NCI-H1105 (cell line): Measurements from ENCODE around the gene MEIOB.
A peak's percentile ranks its signal among the peaks of the same experiment; 100 is the strongest.

ENCODE experiments used
- DNase-seq: peaks from one replicate; lab custom pipeline; 2025; lab: John Stamatoyannopoulos, UW

Gene MEIOB

GRCh38 chr16:1831186-1832075 is 40.5 kb downstream of the MEIOB start:
- no peak for DNase-seq

GRCh38 chr16:1830213-1830612 is 41.8 kb downstream of the MEIOB start:
- DNase-seq: no peak

GRCh38 chr16:1828645-1829410 is 43.1 kb downstream of the MEIOB start:
- no peak for DNase-seq

- DNase-seq: peak; percentile 58
Observed at GRCh38 chr16:1826691-1827573, 45.0 kb downstream of the MEIOB start, which contains the start of the genes FAHD1 and HAGH. FAHD1 (plus strand) TSS chr16:1827206; CDS start chr16:1827239, 33 bp downstream. HAGH (minus strand) TSS chr16:1826825; CDS start chr16:1826787, 38 bp downstream.

- DNase-seq: peak; percentile 6
Observed at GRCh38 chr16:1825864-1826690, 45.9 kb downstream of the MEIOB start.

GRCh38 chr16:1825381-1825863 is 46.5 kb downstream of the MEIOB start:
- no peak for DNase-seq

GRCh38 chr16:1823821-1824220 is 48.1 kb downstream of the MEIOB start:
- no peak for DNase-seq

- DNase-seq: no peak
Observed at GRCh38 chr16:1822801-1823200, 49.2 kb downstream of the MEIOB start.

- no peak for DNase-seq
Observed at GRCh38 chr16:1821861-1822611, 49.9 kb downstream of the MEIOB start.

GRCh38 chr16:1820946-1821290 is 51.0 kb downstream of the MEIOB start:
- no peak for DNase-seq

GRCh38 chr16:1820096-1820945 is 51.6 kb downstream of the MEIOB start:
- no peak for DNase-seq

- no peak for DNase-seq
Observed at GRCh38 chr16:1819611-1820010, 52.4 kb downstream of the MEIOB start.

GRCh38 chr16:1818873-1819525 is 53.0 kb downstream of the MEIOB start:
- no peak for DNase-seq

- DNase-seq: no peak
Observed at GRCh38 chr16:1818204-1818872, 53.6 kb downstream of the MEIOB start.

GRCh38 chr16:1817716-1818115 is 54.2 kb downstream of the MEIOB start:
- no peak for DNase-seq

- no peak for DNase-seq
Observed at GRCh38 chr16:1817276-1817589, 54.7 kb downstream of the MEIOB start.

GRCh38 chr16:1816396-1817275 is 55.3 kb downstream of the MEIOB start:
- no peak for DNase-seq
